HG03039 (cell line): ENCODE measurements around the gene IL7R.
"Not testable (repeated sequence)": the region's sequence is repeated elsewhere in the genome, so short reads cannot be mapped to it uniquely, and the experiment has no call there.

ENCODE experiments used
- ATAC-seq: cut with Tn5 transposase; IDR thresholded peaks from one replicate; pipeline ENCODE4 v1.9.1; 2021; ENCODE audit warnings: mild to moderate bottlenecking, moderate library complexity; ENCODE audit not compliant: unreplicated experiment

Gene IL7R

DNA sequence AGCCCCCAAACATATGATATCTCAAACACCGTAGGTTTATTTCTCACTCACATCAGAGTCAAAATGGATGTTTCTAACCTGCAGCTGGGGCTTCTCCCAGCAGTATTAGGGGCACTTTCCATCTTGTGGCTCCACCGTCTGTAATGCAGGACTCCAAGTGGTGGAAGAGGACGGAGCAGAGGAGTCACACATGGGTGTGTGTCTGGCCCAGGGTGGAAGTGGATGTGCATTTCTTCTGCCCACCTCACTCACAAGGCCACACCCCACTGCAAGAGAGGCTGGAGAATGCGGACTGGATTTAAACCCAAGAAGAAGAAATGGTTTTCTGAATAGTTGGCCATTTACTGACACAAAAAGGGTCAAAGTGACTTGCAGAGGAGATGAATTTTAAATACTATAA is 13.9 kb downstream of the IL7R start:
- ATAC-seq = no peak

DNA sequence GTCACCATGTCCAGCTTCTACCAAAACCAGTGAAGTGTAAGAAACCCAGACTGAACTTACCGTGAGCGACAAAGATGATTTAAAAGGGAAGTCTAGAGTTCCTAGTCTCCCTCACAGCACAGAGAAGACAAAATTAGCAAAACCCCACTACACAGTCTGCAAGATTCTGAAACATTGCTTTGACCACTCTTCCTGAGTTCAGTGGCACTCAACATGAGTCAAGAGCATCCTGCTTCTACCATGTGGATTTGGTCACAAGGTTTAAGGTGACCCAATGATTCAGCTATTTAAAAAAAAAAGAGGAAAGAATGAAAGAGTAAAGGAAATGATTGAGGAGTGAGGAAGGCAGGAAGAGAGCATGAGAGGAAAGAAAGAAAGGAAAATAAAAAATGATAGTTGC is 19.8 kb downstream of the IL7R start:
- no peak for ATAC-seq

DNA sequence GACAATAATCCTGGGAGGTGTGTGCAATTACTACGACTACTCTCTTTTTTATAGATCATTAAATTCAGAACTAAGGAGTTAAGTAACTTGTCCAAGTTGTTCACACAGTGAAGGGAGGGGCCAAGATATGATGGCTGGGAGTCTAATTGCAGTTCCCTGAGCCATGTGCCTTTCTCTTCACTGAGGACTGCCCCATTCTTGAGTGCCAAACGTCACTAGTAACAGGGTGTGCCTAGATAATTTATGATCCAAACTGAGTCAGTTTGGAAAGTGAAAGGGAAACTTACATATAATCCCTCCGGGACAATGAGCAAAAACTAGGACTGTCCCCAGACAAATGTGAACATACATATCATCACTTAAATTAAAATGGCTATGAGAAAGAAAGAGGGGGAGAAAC is 20.2 kb downstream of the IL7R start:
- no peak for ATAC-seq

DNA sequence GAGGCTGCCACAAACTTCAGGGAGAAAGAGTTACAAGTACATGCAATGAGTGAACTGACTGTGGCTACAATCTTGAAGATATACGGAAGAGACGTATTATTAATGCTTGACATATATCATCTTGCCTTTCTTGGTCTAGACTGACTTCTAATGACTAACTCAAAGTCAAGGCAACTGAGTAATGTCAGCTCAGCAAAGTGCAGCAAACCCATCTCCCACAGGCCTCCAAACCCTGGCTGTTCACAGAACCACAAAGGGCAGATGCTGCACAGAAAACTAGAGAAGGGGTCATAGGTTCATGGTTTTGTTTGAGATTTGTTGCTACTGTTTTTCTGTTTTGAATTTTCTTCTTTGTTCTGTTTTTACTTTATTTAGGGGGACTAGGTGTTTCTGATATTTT is 21.0 kb downstream of the IL7R start:
- no peak for ATAC-seq

DNA sequence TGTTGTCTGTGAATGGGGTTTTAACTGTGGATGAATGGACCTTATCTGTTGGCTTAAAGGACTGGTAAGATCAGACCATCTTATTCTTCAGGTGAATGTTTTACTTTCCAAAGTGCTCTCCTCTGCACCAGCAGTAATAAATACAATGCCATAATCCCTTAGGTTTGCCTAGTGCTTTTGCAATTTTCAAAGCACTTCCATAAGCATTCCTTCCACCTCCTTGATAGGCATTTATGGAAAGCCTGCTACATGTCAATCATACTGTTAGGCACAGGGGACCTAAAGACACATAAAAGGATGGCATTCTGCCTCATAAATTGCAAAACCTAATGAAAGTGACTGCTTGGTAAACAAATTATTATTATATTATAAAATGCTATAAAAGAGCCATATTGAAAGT is 21.4 kb downstream of the IL7R start:
- ATAC-seq = no peak

DNA sequence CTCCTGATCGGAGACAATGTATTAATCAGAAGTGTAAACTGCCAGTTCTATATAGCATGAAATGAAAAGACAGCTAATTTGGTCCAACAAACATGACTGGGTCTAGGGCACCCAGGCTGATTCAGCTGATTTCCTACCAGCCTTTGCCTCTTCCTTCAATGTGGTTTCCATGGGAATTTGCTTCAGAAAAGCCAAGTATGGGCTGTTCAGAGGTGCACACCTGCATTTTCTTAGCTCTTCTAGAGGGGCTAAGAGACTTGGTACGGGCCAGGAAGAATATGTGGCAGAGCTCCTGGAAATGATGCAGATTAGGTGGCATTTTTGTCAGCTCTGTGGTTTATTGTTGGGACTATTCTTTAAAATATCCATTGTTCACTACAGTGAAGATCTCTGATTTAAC is 22.4 kb downstream of the IL7R start:
- no peak for ATAC-seq

DNA sequence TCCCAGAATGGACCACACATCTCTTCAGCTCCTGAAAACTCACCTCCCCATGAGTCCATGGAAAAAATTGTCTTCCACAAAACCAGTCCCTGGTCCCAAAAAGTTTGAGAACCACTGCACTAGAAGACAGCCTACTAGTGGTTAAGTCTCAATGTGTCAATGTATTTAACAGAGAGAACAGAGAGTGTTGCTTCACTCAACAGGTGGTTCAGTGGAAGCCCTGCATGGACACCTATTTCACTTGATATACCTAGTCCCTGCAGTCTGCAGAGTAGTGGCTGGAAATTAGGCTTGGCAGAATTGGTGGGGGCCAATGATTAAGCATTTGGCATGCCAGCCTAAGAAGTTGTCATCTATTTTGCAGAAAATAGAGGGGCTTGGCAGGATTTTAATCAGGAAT is 23.0 kb downstream of the IL7R start:
- ATAC-seq = no peak

DNA sequence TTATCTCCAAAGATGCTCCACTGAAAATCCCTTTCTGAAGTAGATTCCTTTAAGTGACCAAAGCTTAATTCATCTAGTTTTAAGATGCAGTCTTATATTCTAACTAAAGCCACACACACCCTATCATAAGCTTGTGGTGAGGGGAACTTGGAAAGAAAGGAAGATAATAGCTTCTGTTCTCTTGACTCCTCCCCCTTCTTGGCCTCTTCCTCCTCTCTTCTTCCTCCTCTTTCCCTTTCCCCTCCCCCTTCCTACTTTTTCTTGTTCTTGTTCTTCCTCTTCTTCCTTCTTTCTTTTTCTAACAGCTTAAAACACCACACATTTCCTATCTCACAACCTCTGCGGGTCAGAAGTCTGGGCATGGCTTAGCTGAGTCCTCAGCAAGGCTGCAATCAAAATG is 23.5 kb downstream of the IL7R start:
- ATAC-seq = no peak

DNA sequence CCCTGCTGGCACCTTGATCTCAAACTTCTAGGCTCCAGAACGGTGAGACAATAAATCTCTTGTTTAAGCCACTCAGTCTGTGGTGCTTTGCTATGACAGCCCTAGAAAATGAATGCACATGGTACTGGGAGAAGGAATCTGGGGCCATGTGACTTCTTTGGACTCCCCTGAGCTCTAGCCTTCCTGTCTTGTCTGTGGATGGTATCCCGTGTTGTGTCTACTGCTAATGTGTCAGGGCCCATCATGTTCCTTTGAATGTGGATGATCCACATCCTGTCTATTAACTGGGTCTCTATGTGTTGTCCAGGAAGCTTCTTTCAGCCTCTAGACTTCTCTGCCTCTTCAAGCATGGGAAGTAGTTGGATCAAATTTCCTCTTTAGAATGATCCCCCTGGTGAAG is 25.1 kb downstream of the IL7R start:
- ATAC-seq = no peak

DNA sequence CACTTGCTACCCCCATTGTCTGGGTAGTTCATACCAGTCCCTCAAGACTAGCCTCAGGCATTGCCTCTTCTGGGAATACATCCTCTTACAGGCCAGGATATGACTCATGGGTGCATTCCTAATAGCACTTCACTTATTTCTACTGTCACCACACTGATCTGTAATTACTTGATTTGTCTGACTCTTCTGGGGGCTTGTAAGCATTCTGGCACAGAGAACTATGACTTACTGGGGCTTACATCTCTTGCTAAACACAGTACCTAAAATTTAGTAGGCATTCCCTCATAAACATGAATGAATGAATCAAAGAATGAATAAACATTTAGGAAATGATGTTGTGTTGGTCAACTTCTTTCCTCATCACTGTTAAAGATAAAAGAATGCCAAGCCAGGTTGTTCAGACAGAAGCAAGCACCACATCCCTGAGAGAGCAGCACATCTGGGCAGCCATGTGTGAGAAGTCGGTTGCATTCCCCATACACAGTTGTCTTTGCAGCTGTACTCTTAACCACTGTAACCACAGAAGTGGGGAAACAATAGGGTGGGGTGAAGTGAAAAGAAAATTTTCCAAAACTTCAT is 27.6 kb downstream of the IL7R start:
- peak; percentile 88 for ATAC-seq

DNA sequence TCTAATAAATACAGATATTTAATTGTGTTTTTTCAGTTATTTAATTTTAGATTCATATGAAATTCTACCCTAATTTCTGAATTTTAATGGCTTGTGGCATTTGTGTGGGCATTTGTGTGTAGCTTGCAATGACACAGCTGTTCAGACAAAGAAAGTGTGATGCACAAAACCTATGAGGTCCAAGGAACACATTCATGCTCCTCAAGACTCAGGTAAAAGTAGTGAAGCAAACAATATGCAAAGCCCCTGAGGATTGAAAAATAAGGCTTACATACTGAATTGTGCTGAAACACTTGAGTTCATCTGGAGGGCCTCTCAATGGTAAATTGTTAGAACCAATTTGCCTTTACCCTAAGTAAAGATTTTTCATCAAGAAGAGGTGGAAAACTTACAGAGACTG is 28.1 kb downstream of the IL7R start:
- peak; percentile 25 for ATAC-seq

DNA sequence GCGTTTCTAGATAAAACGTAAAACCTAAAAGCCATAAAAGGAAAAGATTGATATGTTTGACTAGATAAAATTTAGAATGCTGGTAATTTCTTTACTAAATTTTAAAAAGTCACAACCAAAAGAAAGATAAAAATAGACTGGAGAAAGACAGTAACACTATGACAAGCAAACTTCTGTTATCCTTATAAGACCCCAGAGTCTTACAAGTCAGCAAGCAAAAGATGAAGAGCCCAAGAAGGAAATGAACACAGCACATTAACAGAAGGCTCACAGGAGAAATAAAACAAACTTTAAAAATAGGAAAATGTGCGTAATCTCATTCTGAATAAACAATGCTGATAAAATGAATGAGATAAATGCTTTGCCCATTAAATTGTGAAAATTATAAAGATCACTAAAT is 29.7 kb downstream of the IL7R start:
- ATAC-seq = no peak

DNA sequence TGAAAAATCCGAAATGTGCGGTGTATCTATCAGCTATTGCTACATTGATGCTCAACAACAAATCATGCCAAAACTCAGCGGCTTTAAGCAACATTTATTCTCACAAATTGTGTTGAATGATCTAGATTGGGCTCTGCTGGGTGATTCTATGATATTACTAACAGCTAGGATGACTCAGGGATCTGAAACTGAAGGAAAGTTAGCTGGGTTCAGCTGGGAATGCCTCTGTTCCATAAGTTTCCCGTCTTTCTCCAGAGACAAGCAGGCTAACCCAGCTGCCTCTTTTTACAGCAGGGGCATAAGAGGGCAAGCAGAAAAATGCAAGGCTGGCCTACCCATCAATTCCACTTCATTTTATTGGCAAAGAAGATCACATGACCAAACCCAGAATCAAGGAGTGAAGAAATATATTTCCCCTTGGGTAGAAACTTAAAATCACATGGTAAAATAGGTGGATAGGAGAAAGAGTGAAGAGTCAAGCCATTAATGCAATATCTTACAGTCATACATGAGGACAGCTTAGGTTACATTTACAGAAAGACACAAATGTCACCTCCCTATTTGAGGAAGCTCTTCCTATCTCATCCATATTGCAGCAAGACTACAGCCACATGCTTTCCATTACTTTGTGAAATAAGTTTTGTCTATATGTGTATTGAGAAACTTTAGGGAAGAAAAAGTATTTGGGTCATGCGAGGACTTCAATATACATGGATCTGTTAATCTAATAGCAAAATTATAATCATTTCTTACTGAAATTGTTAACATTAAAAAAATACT is 30.8 kb downstream of the IL7R start:
- ATAC-seq = no peak

DNA sequence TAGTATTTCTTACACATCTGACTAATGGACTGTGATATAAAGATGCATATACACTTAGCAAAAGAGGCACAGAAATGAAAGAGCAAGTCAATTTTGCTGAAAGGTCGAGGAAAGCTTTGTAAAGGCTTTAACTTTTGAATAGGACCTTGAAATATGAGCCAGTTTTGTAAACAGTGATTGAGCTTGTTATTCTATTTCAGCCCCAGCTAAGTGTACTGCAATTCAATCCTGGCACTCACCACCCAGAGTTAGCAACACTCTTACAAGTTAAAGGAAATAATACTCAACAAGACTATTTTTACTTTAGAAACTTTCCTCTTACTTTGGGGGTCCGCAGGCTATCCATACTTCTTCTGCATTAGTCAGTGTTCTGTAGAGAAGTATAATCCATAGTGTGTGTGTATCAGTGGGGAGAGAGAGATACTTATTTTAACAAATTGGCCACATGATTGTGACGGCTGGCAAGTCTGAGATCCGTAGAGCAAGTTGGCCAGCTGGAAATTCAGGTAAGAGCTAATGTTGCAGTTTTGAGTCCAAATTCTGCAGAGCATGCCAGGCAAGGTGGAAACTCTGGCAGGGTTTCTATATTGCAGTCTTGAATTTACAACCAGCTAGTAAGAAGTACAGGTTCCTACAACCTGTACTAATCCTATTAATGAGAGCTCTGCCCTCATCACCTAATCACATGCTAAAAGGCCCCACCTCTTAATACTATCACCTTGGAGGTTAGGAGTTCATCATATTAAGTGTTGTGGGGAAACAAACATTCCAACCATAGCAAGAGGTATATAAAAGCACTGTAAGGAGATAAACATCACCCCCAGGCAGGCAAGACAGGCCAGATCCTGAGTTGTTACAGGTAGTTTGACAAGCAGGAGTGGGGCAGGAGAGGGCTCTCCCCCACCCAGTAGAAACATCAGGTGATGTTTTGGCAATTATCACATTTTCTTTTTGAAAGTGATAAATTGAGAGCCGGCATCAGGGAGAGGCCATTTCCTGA is 33.6 kb downstream of the IL7R start:
- no peak for ATAC-seq

DNA sequence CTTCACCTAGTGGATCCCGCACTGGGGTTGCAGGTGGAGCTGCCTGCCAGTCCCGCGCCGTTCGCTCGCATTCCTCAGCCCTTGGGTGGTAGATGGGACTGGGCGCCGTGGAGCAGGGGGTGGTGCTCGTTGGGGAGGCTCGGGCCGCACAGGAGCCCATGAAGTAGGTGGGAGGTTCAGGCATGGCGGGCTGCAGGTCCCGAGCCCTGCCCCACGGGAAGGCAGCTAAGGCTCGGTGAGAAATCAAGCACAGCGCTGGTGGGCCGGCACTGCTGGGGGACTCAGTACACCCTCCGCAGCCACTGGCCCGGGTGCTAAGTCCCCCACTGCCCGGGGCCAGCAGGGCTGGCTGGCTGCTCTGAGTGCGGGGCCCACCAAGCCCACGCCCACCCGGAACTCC is 36.1 kb downstream of the IL7R start:
- ATAC-seq = not testable (repeated sequence)

DNA sequence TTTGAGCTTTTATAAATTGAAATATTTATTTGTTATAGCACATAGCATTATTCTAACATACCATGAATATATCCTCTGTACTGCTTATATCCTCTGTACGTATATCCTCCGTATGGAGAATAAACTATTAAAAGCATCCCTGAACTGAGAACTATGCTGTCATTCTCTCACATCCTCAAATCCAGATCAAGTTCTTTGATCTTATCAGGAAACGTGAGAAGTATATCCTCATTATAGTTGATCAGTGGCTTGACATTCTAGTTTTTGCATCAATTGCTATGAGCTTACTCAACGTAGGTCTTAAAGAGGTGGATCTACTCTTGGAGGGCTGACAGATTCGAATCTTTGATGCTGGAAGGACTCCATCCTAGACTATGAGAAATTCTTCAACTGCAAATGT is 37.4 kb downstream of the IL7R start:
- no peak for ATAC-seq

DNA sequence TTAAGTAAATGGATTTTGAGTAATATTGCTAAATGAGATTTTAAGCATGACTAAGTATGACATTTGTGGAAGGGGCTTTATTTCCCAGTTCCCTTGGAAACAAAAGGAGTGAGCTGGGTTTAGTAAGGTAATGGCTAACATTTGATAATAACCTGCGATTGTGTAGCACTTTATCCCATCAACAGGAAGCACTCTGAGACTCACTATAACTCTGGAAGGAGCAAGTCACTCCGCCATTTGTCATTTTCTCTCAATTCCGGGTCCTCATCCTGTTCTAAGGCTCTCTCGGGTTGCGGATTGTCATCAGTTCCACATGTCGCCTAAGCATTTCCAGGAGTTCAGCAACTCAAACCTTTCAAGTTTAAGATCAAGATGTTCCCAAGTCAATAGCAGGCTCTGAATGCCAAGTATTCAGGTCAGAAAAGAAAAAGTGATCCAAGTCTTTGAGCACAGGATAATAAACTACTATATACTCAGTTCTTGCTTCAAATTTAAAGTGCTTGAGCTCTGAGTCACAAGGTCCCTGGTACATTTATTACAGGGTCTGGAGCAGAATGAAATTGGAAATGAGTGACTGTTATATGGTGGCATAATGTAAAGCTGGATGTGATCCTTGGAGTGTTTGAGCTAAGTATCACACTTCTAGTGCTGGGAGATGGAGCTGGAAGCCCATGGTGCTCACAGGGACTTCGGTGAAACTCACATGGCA is 42.4 kb downstream of the IL7R start:
- ATAC-seq = no peak

DNA sequence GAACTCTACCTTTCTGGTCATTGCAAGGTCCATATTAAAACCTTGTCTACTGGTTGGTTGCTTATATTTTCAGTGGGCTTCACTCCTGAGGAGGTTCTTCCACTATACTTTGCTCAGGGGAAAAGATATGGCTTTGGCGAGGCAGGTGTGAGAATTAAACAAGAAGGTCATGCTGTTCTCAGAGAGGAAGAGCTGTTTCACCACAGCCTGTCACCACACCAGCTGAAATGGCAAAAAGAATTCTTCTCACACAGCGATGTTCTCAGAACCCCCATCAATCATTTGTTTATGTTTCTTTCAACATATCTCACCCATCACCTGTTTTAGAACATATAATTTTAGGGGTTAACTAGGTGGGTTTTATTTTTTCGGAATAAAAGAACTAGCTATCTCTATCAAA is 43.1 kb downstream of the IL7R start:
- ATAC-seq = no peak

DNA sequence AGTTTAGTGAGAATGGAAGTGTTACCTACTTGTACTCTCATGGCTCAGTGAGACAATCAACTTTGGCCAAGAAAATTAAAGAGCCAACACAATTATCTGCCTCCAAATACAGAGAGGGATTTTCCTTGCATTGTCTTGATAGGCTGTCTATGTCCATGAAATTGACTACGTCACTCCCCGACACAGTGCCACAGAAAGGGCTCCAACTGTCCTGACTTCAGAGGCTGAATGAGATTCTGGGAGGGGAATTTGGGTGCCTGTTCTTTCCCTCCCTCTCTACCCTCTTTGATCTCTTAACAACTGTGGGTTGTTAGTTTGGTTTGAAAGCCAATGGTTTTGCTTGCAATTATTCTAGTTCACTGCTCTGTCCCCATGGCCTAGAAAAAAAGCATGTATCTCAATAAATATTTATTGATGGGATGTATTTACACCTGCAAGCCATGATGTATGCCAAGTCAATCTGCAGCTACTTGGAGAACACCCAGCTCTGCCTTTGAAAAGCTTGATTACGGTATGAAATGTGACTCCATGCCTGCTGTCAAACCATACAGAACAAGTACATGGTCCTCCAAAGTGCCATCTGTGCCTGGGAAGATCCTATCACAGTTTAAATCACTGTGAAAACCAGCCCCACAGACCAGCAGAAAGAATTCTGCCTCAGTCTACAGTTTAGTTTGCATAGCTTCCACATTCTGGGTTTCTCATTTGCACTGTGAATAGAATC is 44.4 kb downstream of the IL7R start:
- ATAC-seq = no peak

DNA sequence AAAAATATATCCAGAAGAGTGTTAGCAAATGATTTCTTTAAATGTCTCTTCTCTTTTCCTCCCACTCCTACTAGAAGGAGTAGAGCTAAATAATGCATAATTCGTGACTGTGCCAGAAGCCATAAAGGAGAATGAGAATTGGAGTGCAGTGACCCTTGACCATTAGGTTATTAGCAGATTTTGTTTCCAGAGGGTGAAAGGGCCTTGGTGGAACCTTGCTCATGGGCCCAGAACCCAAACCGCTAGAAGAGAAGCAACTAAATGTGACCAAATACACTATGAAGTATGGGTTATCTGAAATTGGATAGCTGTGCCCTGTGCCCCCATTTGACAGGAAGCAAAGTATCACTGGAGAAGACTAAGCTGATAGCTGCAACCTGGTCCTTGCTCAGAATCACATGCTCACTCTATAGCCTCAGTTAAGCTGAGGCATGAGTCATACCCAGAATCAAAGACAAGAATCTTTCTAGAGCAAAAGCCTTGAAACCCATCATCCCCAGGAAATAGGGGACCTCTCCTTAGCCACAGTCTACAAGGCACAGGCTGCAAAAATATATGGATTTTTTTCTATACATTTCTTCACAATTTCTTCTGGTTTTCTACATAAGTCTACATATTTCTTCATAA is 45.5 kb downstream of the IL7R start:
- peak; percentile 63 for ATAC-seq
